IMR-90 (cell line): ENCODE results near the gene SRCIN1. TPM values are rescaled to one million over a fixed set of nuclear protein-coding genes. Genes with fewer than 3 reads are reported as not detected.

Experiments used
- ATAC-seq: fragments of 200-7000 bp; cut with Tn5 transposase; 2 replicates; pipeline ENCODE4 v1.9.1; 2020; ENCODE audit warnings: low read depth, mild to moderate bottlenecking, moderate library complexity
- BruUV-seq: library from RNA; stranded (reverse); fragments of 400-500 nt; replicated peaks from 2 replicates; lab custom pipeline; 2021; lab: Mats Ljungman, UMichigan
- CTCF ChIA-PET: fragments of 300-600 bp; formaldehyde crosslinking; extraction: SDS; loops from one replicate; lab custom pipeline; 2021; ENCODE audit warnings: antibody characterized with exemption; lab: Yijun Ruan, JAX
- POLR2A ChIA-PET: fragments of 300-600 bp; sonication (Branson Sonifier 250); formaldehyde crosslinking; loops from one replicate; lab custom pipeline; 2022; ENCODE audit warnings: antibody characterized with exemption; ENCODE audit not compliant: unreplicated experiment; lab: Charles Lee
- DNase-seq: peaks from one replicate; pipeline ENCODE4 v3.0.0; 2013
- H2AFZ ChIP-seq: replicated peaks from 2 replicates; pipeline ENCODE3; 2013; ENCODE audit warnings: low read length, mild to moderate bottlenecking; ENCODE audit not compliant: poor library complexity
- H2AK5ac ChIP-seq: 2 replicates; pipeline ENCODE4 v1.6.1; 2013; ENCODE audit warnings: low read depth, low read length, inconsistent platforms
- H2AK9ac ChIP-seq: replicated peaks from 2 replicates; pipeline ENCODE3; 2013; ENCODE audit warnings: mild to moderate bottlenecking, low read depth, low read length, moderate library complexity; ENCODE audit not compliant: poor library complexity
- H2BK120ac ChIP-seq: 2 replicates; pipeline ENCODE4 v1.6.1; 2013; ENCODE audit warnings: low read depth, low read length, inconsistent platforms
- H2BK15ac ChIP-seq: 3 replicates; pipeline ENCODE4 v1.6.1; 2013; ENCODE audit warnings: low read depth, low read length, inconsistent platforms
- H2BK20ac ChIP-seq: 2 replicates; pipeline ENCODE4 v1.6.1; 2013; ENCODE audit warnings: low read depth, mild to moderate bottlenecking, inconsistent platforms, low read length, moderate library complexity
- H2BK5ac ChIP-seq: 2 replicates; pipeline ENCODE4 v1.6.1; 2013; ENCODE audit warnings: mild to moderate bottlenecking, low read depth, low read length, inconsistent platforms; ENCODE audit not compliant: poor library complexity, severe bottlenecking
- H3K14ac ChIP-seq: replicated peaks from 2 replicates; pipeline ENCODE4 v1.6.1; 2013; ENCODE audit warnings: low read depth, low read length, inconsistent platforms
- H3K18ac ChIP-seq: 2 replicates; pipeline ENCODE4 v1.6.1; 2013; ENCODE audit warnings: low read depth, low read length, control low read depth
- H3K23ac ChIP-seq: 2 replicates; pipeline ENCODE4 v1.6.1; 2013; ENCODE audit warnings: low read depth, low read length, inconsistent platforms
- H3K27ac ChIP-seq: 2 replicates; pipeline ENCODE4 v1.5.1; 2013; ENCODE audit warnings: mild to moderate bottlenecking, control low read depth, low read length; ENCODE audit not compliant: insufficient read depth
- H3K27me3 ChIP-seq: 2 replicates; pipeline ENCODE4 v1.6.1; 2013; ENCODE audit warnings: low read length; ENCODE audit not compliant: control insufficient read depth, insufficient read depth
- H3K36me3 ChIP-seq: 2 replicates; pipeline ENCODE4 v1.6.1; 2013; ENCODE audit warnings: low read length, mixed read lengths; ENCODE audit not compliant: control insufficient read depth, insufficient read depth
- H3K4ac ChIP-seq: 2 replicates; pipeline ENCODE4 v1.6.1; 2013; ENCODE audit warnings: low read depth, low read length, inconsistent platforms
- H3K4me1 ChIP-seq: 2 replicates; pipeline ENCODE4 v1.6.1; 2013; ENCODE audit warnings: low read length, mixed read lengths; ENCODE audit not compliant: control insufficient read depth, insufficient read depth
- H3K4me2 ChIP-seq: 2 replicates; pipeline ENCODE4 v1.6.1; 2013; ENCODE audit warnings: low read depth, mild to moderate bottlenecking, control low read depth, low read length, moderate library complexity
- H3K4me3 ChIP-seq: 2 replicates; pipeline ENCODE4 v1.5.1; 2013; ENCODE audit warnings: low read depth, mild to moderate bottlenecking, control low read depth, low read length, moderate library complexity; ENCODE audit not compliant: insufficient read depth
- H3K56ac ChIP-seq: 2 replicates; pipeline ENCODE4 v1.6.1; 2013; ENCODE audit warnings: low read length, inconsistent platforms; ENCODE audit not compliant: insufficient read depth; ENCODE audit errors: extremely low read depth
- H3K79me1 ChIP-seq, 2 experiments: 2 replicates each; pipeline ENCODE4 v1.6.1; 2013; ENCODE audit warnings: low read length in 2 of 2, inconsistent platforms in 1 of 2, low read depth in 1 of 2
- H3K9ac ChIP-seq: 2 replicates; pipeline ENCODE4 v1.6.1; 2013; ENCODE audit warnings: low read depth, low read length, control low read depth
- H3K9me1 ChIP-seq: 2 replicates; pipeline ENCODE4 v1.6.1; 2013; ENCODE audit warnings: low read length, inconsistent platforms; ENCODE audit not compliant: insufficient read depth
- H3K9me3 ChIP-seq: 2 replicates; pipeline ENCODE4 v1.6.1; 2013; ENCODE audit warnings: low read length; ENCODE audit not compliant: control insufficient read depth, insufficient read depth
- H4K20me1 ChIP-seq: 2 replicates; pipeline ENCODE4 v1.6.1; 2013; ENCODE audit warnings: low read length, inconsistent platforms; ENCODE audit not compliant: insufficient read depth
- H4K5ac ChIP-seq: 2 replicates; pipeline ENCODE4 v1.6.1; 2013; ENCODE audit warnings: mild to moderate bottlenecking, low read depth, low read length, control low read depth
- H4K8ac ChIP-seq, 2 experiments: 2 replicates each; pipeline ENCODE4 v1.6.1; 2013; ENCODE audit warnings: low read depth in 2 of 2, low read length in 2 of 2, control low read depth in 1 of 2, inconsistent platforms in 1 of 2
- H4K91ac ChIP-seq: 2 replicates; pipeline ENCODE4 v1.6.1; 2013; ENCODE audit warnings: low read depth, low read length, inconsistent platforms; ENCODE audit not compliant: insufficient read depth
- CEBPB ChIP-seq: IDR thresholded peaks from 2 replicates; pipeline ENCODE4 v1.6.1; 2012; ENCODE audit warnings: low read depth, low read length, improper control_type of control experiment
- CHD1 ChIP-seq: IDR thresholded peaks from 2 replicates; pipeline ENCODE4 v1.6.1; 2012; ENCODE audit warnings: low read depth, low read length, improper control_type of control experiment
- FOS ChIP-seq: fragments of 150-350 bp; IDR thresholded peaks from 2 replicates; pipeline ENCODE4 v1.6.1; 2016; ENCODE audit warnings: low read depth, low read length
- MAFK ChIP-seq: IDR thresholded peaks from 2 replicates; pipeline ENCODE4 v1.6.1; 2012; ENCODE audit warnings: low read depth, low read length, improper control_type of control experiment
- MXI1 ChIP-seq: IDR thresholded peaks from 2 replicates; pipeline ENCODE4 v1.6.1; 2012; ENCODE audit warnings: low read depth, mild to moderate bottlenecking, low read length, moderate library complexity, borderline replicate concordance
- NFE2L2 ChIP-seq: fragments of 150-350 bp; IDR thresholded peaks from 2 replicates; pipeline ENCODE4 v1.6.1; 2016; ENCODE audit warnings: low read depth, mild to moderate bottlenecking, low read length
- POLR2A ChIP-seq: IDR thresholded peaks from 2 replicates; pipeline ENCODE4 v1.6.1; 2012; ENCODE audit warnings: mild to moderate bottlenecking, low read depth, low read length
- RAD21 ChIP-seq: IDR thresholded peaks from 2 replicates; pipeline ENCODE4 v1.6.1; 2012; ENCODE audit warnings: low read length, improper control_type of control experiment
- RCOR1 ChIP-seq: IDR thresholded peaks from 2 replicates; pipeline ENCODE4 v1.6.1; 2012; ENCODE audit warnings: mild to moderate bottlenecking, low read length, improper control_type of control experiment; ENCODE audit not compliant: insufficient replicate concordance
- RFX5 ChIP-seq: IDR thresholded peaks from 2 replicates; pipeline ENCODE4 v1.8.0; 2012; ENCODE audit warnings: low read depth, mild to moderate bottlenecking, low read length, moderate library complexity
- SMC3 ChIP-seq: fragments of 150-350 bp; IDR thresholded peaks from 2 replicates; pipeline ENCODE4 v1.6.1; 2016; ENCODE audit warnings: low read depth, mild to moderate bottlenecking, antibody characterized with exemption, low read length, moderate library complexity
- WGBS, 2 experiments: methylation state at CpG; one replicate each; pipeline versions ENCODE4 v1.1.5 to v1.1.7; 2013; ENCODE audit warnings: missing lambda C conversion rate in 2 of 2; ENCODE audit not compliant: insufficient read length in 1 of 2; ENCODE audit errors: extremely low coverage in 2 of 2; 5-methylcytosine and 5-hydroxymethylcytosine counted together
- dilution Hi-C: fragments of 300-500 bp; cut with HindIII; formaldehyde crosslinking; loops from one replicate; pipeline ENCODE4 v1.14.3; 2018; ENCODE audit warnings: low sequenced_read_pairs; ENCODE audit not compliant: unreplicated experiment
- in situ Hi-C: fragments of 300-500 bp; cut with MboI; formaldehyde crosslinking; loops from 3 replicates; pipeline ENCODE4 v1.14.3; 2019; ENCODE audit warnings: low sequenced_read_pairs, inconsistent platforms, mixed read lengths
- intact Hi-C: fragments of 100-400 bp; cut with micrococcal nuclease; formaldehyde crosslinking; loops from 2 replicates; pipeline ENCODE4 v1.10.0; 2022
- polyA plus RNA-seq, 3 experiments: library from polyadenylated mRNA; depleted of rRNA; stranded (reverse); fragments of >200 nt; gene quantifications; 2 replicates each; pipeline ENCODE4 v1.2.3, GENCODE V29; 2012; ENCODE audit warnings: low replicate concordance in 1 of 3
- total RNA-seq: library from RNA; depleted of rRNA; stranded (reverse); fragments of >200 nt; gene quantifications from 2 replicates; pipeline ENCODE4 v1.2.3, GENCODE V29; 2012
- TF ChIP-seq, protein P1 (sequence below): fragments of 150-350 bp; IDR thresholded peaks from 2 replicates; pipeline ENCODE4 v1.6.1; 2017; ENCODE audit warnings: mild to moderate bottlenecking, antibody characterized with exemption, low read length, low read depth
- TF ChIP-seq, protein P2 (sequence below): fragments of 150-350 bp; IDR thresholded peaks from 2 replicates; pipeline ENCODE4 v1.6.1; 2016; ENCODE audit warnings: low read depth, mild to moderate bottlenecking, low read length, moderate library complexity, borderline replicate concordance

The SRCIN1 gene
- total and polyA plus RNA-seq, 2 of the 4 experiments (the other 2 are of a cell fraction) = not detected

DNA sequence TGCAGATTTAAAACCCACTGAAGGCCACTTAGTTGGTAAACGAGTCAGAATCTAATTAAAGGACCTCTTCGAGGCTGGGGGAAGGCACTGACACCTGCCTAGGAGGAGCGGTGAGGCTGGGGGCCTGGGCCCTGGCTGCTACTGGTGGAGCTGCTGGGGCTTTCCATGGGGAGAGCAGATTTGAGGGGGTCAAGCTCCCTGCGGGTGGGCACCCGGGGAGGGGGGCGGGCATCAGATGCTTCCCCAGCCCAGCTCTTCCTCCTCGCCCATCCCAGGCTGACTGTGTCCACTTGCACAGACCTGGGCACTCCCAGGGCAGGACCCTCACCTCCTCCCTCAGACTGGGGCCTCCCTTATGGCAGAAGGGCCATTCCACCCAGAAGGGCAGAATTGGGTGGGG, 19.0 kb downstream of the SRCIN1 start:
- in situ Hi-C loops (no loop called here), dilution Hi-C loops (no loop called here), intact Hi-C loops (no loop called here)
- Histone ChIP-seq H3K14ac (no peak overlapping the region), H2AFZ (no peak overlapping the region), H3K27me3 (peaks cover 84% of the 10 kb centered on the region), H3K4me1 (no peaks in the 10 kb centered on the region), H3K4me3 (no peak overlapping the region), H2AK9ac (no peak overlapping the region), H3K4me2 (no peak overlapping the region), H3K9me3 (no peaks in the 10 kb centered on the region), H3K27ac (no peak overlapping the region), H3K56ac (no peak overlapping the region), H4K5ac (no peak overlapping the region), H4K20me1 (no peaks in the 10 kb centered on the region; the same call in 1 of the 2 replicates), H3K9me1 (no peaks in the 10 kb centered on the region), H3K4ac (no peak overlapping the region), H2BK20ac (no peak overlapping the region), H2BK120ac (no peak overlapping the region), H3K9ac (no peak overlapping the region), H2BK15ac (no peak overlapping the region), H3K23ac (no peak overlapping the region), H2BK5ac (no peak overlapping the region), H2AK5ac (no peak overlapping the region), H3K18ac (no peak overlapping the region), H4K8ac (no peak overlapping the region), H3K79me1 (no peaks in the 10 kb centered on the region), H3K36me3 (no peaks in the 10 kb centered on the region), H4K91ac (no peak overlapping the region)
- no CpG with 5 or more reads among the region's 7 CpGs for WGBS, 2 experiments
- TF ChIP-seq MXI1 = no peak
- no peak for TF ChIP-seq CHD1
- no peak for TF ChIP-seq RAD21
- no peak for TF ChIP-seq POLR2A
- TF ChIP-seq RCOR1 = no peak
- TF ChIP-seq FOS = no peak
- TF ChIP-seq CEBPB = no peak
- TF ChIP-seq NFE2L2 = no peak
- no peak for TF ChIP-seq SMC3
- TF ChIP-seq RFX5 = no peak
- TF ChIP-seq, protein P1, sequence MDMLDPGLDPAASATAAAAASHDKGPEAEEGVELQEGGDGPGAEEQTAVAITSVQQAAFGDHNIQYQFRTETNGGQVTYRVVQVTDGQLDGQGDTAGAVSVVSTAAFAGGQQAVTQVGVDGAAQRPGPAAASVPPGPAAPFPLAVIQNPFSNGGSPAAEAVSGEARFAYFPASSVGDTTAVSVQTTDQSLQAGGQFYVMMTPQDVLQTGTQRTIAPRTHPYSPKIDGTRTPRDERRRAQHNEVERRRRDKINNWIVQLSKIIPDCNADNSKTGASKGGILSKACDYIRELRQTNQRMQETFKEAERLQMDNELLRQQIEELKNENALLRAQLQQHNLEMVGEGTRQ = no peak
- TF ChIP-seq MAFK = no peak
- TF ChIP-seq, protein P2, sequence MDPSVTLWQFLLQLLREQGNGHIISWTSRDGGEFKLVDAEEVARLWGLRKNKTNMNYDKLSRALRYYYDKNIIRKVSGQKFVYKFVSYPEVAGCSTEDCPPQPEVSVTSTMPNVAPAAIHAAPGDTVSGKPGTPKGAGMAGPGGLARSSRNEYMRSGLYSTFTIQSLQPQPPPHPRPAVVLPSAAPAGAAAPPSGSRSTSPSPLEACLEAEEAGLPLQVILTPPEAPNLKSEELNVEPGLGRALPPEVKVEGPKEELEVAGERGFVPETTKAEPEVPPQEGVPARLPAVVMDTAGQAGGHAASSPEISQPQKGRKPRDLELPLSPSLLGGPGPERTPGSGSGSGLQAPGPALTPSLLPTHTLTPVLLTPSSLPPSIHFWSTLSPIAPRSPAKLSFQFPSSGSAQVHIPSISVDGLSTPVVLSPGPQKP = no peak
- ATAC-seq (no peak), DNase-seq (no peak)
- ChIA-PET POLR2A (no interaction called here), CTCF (no interaction called here)
- BruUV-seq = no TSS peak
